ENCODE results near the gene CPNE5. TPM values are rescaled to one million over a fixed set of nuclear protein-coding genes. Genes with fewer than 3 reads are reported as not detected.
"Not testable (repeated sequence)": the region's sequence is repeated elsewhere in the genome, so short reads cannot be mapped to it uniquely, and the experiment has no call there.

Gene CPNE5
- total RNA-seq, 1 donor from 2014 or later, result 2.9 TPM

GRCh38 chr6:36724514-36725390, 114.5 kb downstream of the CPNE5 start:
- H3K4me3 Mint-ChIP-seq (ENCODE audit: unreplicated experiment), result no peak overlapping the region
- no peak for TF ChIP-seq CTCF (IDR thresholded peaks at IDR 0.05; ENCODE audit: partially characterized antibody, unreplicated experiment)
- no peaks in the 10 kb centered on the region for H3K36me3 Mint-ChIP-seq (ENCODE audit: unreplicated experiment)
- H3K9me3 Mint-ChIP-seq (ENCODE audit: unreplicated experiment), result peaks cover 7% of the 10 kb centered on the region
- H3K27ac Mint-ChIP-seq (ENCODE audit: unreplicated experiment), result no peak overlapping the region
- peak; percentile 78 for DNase-seq
- peaks cover 25% of the 10 kb centered on the region for H3K4me1 Mint-ChIP-seq (ENCODE audit: low read depth, unreplicated experiment)
- peaks cover 7% of the 10 kb centered on the region for H3K27me3 Mint-ChIP-seq (ENCODE audit: unreplicated experiment)

GRCh38 chr6:36723992-36724391, 115.3 kb downstream of the CPNE5 start:
- not testable (repeated sequence) for H3K36me3 Mint-ChIP-seq (ENCODE audit: unreplicated experiment); DNase-seq; H3K27ac Mint-ChIP-seq (ENCODE audit: unreplicated experiment); H3K4me3 Mint-ChIP-seq (ENCODE audit: unreplicated experiment); H3K9me3 Mint-ChIP-seq (ENCODE audit: unreplicated experiment); H3K27me3 Mint-ChIP-seq (ENCODE audit: unreplicated experiment)
- H3K4me1 Mint-ChIP-seq (ENCODE audit: low read depth, unreplicated experiment), result peaks cover 22% of the 10 kb centered on the region

- Mint-ChIP-seq H3K36me3 (ENCODE audit: unreplicated experiment) (no peaks in the 10 kb centered on the region), H3K27me3 (ENCODE audit: unreplicated experiment) (peaks cover 9% of the 10 kb centered on the region), H3K4me3 (ENCODE audit: unreplicated experiment) (no peak overlapping the region), H3K9me3 (ENCODE audit: unreplicated experiment) (peaks cover 7% of the 10 kb centered on the region), H3K27ac (ENCODE audit: unreplicated experiment) (no peak overlapping the region), H3K4me1 (ENCODE audit: low read depth, unreplicated experiment) (peaks cover 24% of the 10 kb centered on the region)
- no peak for TF ChIP-seq CTCF (IDR thresholded peaks at IDR 0.05; ENCODE audit: partially characterized antibody, unreplicated experiment)
- no peak for DNase-seq
These were observed 116.4 kb downstream of the CPNE5 start for GRCh38 chr6:36722879-36723278.

- Mint-ChIP-seq H3K4me3 (ENCODE audit: unreplicated experiment) (no peak overlapping the region), H3K36me3 (ENCODE audit: unreplicated experiment) (no peaks in the 10 kb centered on the region), H3K4me1 (ENCODE audit: low read depth, unreplicated experiment) (peaks cover 22% of the 10 kb centered on the region), H3K9me3 (ENCODE audit: unreplicated experiment) (peaks cover 10% of the 10 kb centered on the region), H3K27me3 (ENCODE audit: unreplicated experiment) (peaks cover 9% of the 10 kb centered on the region), H3K27ac (ENCODE audit: unreplicated experiment) (no peak overlapping the region)
- TF ChIP-seq CTCF (IDR thresholded peaks at IDR 0.05; ENCODE audit: partially characterized antibody, unreplicated experiment), result no peak
- DNase-seq, result no peak
These were observed 116.9 kb downstream of the CPNE5 start for GRCh38 chr6:36722365-36722764.

GRCh38 chr6:36721369-36722140, 117.7 kb downstream of the CPNE5 start:
- H3K4me1 Mint-ChIP-seq (ENCODE audit: low read depth, unreplicated experiment), result peaks cover 20% of the 10 kb centered on the region
- no peak for DNase-seq
- H3K36me3 Mint-ChIP-seq (ENCODE audit: unreplicated experiment), result no peaks in the 10 kb centered on the region
- no peak overlapping the region for H3K27ac Mint-ChIP-seq (ENCODE audit: unreplicated experiment)
- H3K4me3 Mint-ChIP-seq (ENCODE audit: unreplicated experiment), result no peak overlapping the region
- peaks cover 8% of the 10 kb centered on the region for H3K9me3 Mint-ChIP-seq (ENCODE audit: unreplicated experiment)
- TF ChIP-seq CTCF (IDR thresholded peaks at IDR 0.05; ENCODE audit: partially characterized antibody, unreplicated experiment), result no peak
- H3K27me3 Mint-ChIP-seq (ENCODE audit: unreplicated experiment), result peaks cover 6% of the 10 kb centered on the region

Measured in glutamatergic neuron (in vitro differentiated cells).